GM18526 (cell line): ENCODE results near the gene LRRC10B.

Source experiments
- POLR2A ChIP-seq: IDR thresholded peaks from 3 replicates; pipeline ENCODE4 v1.6.1; 2011; ENCODE audit not compliant: insufficient read length; ENCODE audit errors: extremely low read depth

LRRC10B gene

DNA sequence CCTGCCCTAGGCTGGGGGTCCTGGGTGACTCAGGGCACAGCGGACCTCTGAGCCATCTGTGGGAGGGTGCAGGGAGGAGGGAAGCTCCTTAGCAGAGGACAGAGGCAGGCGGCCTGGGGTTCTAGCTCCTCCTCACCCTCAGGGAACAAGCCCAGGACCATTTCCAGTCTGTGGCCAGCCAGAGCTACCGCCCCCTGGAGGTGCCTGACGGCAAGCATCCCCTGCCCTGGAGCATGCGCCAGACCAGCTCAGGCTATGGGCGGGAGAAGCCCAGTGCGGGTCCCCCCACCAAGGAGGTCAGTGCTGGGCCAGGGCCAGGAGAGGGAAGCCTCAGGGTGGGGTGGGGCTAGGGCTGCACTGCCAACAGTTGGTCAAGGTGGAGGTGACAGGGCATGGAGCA is 26.0 kb upstream of the LRRC10B start:
- no peak for TF ChIP-seq POLR2A

DNA sequence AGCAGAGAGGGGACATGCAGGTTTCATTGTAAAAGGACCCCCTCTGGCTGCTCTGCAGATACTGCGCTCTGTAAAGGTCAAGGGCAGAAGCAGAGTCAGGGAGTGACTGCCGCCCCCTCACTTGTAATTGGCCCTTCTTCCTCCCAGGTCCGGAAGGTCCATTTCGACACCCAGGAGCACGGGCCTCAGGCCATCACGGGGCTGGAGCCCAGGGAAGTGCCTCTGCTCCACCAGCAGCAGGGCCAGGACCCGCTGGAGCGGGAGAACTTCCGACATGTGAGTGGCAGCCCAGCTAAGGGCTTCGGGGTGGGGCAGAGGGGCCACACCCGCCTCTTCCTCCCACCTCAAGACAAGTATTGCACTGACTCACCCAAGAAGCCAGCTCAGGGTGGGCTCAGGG is 24.0 kb upstream of the LRRC10B start:
- no peak for TF ChIP-seq POLR2A

DNA sequence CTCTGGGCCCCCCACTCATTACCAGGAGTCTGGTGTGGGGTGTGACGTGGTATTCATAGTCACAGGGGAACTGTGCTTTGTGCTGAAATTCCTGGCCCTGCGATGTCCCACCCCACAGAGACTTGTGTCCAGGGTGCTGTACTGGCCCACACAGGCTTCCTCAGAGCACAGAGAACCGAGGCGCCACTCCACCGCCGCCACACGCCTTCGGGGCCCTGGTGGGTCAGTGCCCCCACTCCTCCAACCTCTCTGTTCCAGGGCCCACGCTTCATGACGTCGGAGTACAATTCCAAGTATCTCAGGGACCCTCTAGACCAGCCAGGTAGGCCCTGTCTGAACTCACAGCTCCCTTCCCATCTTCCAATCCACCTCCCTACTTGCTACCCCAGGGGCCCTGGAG is 23.5 kb upstream of the LRRC10B start:
- TF ChIP-seq POLR2A: no peak

DNA sequence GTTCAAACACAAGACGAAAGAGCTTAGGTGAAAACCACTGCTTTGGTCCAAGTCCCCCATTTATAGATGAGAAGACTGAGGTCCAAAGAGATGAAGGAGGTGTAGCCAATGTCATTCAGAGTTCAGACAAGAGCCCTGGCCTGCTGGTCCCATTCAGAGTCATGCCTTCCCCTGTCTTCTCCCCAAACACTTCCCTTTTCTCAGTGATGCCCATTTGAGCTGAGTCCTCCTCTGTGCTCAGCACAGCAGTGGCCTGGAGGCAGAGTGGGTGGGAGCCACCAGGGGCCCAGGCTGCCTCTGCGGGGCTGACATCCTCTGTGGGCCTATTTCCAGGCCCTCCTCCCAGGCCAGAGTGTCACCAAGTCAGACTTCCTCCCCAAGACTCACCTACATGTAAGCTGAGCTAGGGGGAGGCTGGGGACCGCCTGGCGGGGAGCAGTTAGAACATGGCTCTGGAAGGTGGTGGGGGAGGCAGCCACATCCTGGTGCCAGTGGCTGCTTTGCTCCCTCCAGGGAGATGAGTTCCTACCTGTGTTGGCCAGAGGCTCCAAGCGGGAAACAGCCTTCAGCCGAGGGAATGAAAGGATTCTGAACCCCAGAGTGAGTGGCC is 22.4 kb upstream of the LRRC10B start:
- no peak for TF ChIP-seq POLR2A

DNA sequence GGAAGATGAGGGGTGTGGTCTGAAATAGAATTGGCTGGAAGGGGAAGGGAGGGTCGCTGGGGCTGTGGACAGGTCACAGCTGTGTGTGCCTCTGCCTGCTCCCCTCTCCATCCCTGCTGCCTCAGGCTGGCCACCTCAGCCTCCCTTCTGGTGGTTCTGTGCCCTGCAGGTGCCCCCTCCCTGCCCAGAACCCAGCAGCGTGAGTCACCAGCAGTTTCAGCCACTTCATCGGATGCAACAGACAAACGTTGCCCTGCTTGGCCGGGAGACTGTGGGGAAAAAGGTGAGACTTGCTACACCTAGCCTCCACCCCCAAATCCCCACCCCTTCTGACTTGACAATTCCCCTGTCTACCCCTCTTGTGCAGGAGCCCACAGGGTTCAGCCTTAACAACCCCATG is 21.8 kb upstream of the LRRC10B start:
- no peak for TF ChIP-seq POLR2A

DNA sequence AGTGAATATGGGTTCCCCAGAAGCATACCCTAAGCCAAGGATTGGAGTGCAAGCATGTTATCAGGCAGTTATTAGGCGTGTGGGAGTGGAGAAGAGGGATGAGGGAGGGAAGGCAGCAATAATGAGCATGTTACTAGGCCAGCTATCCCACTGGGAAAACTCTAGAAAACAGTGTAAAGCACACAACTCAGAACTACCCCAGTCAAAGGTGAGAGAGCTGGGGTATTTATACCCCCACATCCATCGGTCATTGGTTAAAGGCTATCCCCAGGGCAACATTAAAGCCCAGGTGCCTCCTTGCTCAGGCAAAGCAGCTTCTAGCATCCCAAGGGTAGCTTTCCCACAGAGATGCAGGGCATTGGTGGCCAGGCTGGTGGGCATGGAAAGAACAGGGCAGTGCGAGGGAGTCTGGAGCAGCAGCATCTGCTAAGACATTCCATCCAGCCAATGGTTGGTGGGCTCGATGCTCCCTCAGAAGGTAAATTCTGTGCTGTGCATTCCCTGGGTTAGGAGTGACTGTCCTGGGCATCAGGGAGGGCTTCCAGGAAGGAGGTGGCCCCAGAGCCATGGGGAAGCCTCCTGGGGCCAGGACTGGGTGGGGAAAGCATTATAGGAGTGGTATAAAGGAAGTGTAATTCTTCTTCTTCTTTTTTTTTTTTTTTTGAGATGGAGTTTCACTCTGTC is 21.1 kb upstream of the LRRC10B start:
- no peak for TF ChIP-seq POLR2A

DNA sequence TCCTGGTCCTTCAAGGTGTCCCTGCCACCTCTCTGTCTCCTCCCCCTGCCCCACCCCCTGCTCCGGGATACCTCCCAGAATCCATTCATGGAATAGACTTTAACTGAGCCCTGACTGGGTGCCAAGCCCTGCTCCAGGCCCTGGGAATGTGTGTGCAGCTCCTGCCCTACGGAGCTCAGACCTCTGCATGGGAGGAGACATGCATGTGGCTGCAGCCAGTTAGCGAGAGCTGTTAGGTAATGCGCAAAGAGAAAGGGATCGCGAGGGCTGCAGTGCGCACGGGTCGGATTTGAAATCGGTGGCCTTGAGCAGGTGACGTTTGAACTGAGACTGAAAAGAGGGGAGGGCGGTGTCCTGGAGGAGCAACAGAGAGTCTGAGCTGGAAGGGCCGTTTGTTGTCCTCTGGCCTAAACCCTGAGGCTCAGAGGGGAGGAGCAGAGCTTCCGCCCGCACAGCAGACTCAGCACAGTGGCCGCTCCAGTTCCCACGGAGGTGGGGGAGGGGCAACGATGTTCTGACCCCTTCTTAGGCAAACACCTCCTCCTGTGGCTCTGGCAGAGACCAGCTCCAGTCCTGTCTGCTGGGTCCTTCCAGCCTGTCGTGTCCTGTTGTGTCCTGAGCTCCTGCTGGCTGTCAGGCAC is 19.8 kb upstream of the LRRC10B start:
- TF ChIP-seq POLR2A: no peak

DNA sequence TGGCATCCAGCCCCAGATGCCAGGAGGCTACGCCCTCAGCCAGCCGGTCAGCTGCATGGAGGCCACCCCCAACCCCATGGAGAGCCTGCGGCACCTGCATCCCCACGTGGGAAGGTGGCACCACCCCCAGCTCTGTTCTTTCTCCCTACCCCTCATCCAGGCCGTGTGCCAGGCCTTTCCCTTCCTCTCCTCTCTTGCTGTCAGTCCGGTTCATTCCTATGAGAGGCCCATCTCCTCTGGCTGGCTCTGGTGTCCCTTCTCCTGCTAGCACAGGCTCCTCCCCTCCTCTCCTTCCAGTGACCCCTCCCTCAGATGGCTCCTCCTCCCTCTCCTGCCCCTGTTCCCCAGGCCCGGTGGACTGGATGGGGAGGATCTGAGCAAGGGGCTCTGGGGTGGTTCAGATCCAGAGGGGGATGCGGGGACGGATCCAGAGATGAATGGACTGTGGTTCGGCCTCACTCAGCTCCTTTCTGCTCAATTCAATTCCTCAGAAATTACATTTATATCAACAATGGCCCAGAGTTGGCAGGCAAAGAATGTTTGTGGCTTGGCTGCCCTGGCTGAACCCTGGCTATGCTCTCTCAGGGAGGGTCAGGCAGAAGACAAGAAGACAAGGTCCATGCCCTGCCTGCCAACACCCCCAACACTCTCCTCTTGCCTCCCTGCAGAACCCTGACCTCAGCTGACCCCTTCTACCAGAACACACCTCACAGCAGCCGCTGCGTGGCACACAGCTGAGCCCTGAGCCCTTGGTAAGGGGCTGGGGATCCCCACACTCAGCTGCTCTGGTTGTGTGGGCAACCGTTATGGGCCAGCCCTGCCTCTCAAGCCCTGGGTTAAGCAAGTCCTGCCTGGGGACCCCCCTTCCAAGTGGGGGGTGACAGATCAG is 18.5 kb upstream of the LRRC10B start:
- no peak for TF ChIP-seq POLR2A

DNA sequence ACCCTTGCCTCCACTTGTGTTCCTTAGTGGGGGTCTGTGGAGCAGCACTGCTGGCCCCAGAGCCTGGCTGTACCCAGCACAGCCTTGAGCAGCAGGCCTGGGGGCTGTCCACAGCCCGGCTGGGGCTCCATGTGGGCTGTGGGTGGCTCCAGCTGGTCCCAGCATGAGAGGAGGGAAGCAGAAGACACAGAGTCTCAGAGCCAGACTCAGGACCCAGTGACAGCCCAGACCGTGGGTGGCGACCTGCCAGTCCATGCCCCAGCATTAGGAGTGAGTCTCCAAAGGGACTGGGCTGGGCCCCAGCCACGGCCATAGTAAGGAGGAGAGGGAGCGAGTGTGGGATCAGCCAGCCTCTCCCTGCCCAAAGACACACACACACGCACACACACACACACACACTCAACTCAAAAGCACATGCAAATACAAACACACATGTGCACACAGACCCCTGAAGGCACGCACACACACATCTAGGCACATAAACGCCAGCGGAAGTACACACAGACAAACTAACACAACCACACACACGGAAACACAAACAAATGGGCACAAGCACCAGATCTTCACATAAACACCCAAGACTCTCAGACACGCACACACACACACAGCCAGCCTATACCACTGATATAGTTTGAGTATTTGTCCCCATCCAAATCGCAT is 16.7 kb upstream of the LRRC10B start:
- no peak for TF ChIP-seq POLR2A

DNA sequence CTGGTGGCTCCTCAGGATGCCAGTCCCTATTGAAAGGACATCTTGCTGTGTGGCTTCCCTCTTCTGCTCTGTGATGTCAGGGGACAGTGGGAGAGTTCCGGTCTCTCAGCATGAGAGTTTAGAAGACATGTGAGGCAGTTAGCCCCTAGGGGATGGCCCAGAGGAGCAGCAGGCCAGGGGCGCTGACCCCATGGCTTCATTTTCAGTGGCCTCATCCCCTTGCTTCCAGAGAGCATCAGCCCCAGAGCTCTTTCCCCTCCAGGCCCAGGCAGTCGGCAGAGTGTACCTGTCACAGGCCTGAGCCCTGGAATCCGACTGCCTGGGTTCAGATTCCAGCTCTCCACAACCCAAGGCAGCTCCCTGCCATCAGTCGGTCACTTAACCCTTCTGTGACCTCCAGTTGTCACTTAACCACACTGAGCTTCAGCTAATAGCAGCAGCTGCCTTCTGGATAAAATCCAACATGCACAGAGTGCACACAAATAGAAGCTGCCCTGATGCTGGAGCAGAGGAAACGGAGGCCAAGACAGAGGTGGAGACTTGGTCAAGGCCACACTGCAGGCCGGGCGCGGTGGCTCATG is 14.1 kb upstream of the LRRC10B start:
- no peak for TF ChIP-seq POLR2A

DNA sequence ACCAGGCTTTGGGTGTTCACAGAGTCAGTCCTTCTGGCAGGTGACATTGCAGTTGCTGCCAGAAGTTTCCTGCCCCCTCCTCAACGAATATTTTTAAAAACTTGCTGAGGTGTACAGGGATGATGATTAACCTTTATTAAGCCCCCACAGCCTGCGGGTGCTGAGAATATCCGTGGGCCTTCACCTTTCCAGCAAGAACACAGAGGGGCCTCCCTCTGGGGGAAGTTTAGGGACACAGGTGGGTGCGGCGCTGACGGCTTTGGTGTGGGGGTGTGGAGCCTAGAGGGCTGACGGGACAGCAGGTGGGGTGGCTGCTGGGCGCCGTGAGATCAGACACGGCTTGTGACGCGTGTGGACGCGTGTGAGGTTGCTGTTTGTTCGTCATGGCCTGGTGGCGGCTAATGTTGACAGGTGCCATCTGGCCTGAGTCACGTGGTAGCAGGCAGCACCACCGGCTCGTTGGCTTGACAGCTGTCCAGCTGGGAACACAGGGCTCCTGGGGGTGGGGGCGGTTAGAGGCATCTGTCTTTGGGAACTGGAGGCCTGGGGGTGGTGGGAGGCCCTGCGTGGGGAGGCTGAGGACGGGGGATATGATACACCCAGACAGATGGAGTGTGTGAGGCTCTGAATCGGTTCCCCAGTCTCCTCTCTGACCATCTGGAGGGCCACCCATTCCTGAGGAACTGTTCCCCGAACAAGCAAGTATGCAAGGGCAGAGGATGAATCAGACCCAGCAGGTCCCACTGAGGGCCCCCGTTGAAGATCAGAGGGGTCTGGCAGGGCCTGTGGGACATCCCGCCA is 12.5 kb upstream of the LRRC10B start:
- no peak for TF ChIP-seq POLR2A

DNA sequence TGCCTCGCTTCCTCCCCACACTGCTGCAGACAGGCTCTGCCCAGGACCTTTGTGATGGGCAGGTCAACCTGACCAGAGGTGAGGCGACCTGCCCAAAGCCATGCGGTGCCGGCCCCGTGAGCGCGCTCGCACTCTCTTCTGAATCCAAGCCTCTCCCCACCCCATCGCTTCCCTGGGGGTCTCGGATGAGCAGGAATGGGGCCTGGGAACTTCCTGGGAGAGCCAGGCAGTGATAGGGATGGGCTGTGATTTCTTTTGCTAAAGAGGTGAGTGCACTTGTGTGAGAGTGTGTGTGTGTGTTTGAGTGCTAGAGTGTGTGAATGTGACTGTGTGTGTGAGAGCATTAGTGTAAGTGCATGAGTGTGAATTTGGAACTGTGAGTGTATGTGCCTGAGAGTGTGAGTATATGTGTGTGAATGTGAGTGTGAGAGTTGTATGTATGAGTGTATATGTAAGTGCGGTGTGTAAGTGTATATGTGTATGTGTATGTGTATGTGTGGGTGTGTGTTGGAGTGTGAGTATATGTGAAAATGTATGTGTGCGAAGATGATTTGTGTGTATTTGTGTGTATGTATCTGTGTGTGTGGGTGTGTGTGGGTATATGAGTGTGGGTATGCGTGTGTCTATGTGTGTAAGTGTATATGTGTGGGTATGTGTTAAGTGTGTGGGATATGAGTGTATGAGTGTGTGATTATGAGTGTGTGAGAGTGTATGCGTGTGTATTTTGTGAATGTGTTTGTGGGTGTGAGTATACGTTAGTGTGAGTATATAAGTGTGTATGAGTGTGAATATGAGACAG is 11.7 kb upstream of the LRRC10B start:
- no peak for TF ChIP-seq POLR2A

DNA sequence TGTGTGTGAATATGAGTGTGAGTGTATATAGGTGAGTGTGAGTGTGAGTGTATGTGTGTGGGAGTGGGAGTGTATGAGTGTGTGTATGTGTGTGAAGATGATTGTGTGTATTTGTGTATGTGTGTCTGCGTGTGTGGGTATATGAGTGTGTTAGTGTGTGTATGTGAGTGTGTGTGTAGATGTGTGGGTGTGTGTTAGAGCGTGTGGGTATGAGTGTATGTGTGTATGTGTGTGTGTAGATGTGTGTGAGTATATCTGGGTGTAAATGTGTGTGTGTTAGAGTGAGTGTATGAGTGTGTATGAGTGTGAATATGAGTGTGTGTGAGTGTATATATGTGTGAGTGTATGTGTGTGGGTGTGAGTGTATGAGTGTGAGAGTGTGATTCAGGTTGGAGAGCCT is 11.1 kb upstream of the LRRC10B start:
- no peak for TF ChIP-seq POLR2A

DNA sequence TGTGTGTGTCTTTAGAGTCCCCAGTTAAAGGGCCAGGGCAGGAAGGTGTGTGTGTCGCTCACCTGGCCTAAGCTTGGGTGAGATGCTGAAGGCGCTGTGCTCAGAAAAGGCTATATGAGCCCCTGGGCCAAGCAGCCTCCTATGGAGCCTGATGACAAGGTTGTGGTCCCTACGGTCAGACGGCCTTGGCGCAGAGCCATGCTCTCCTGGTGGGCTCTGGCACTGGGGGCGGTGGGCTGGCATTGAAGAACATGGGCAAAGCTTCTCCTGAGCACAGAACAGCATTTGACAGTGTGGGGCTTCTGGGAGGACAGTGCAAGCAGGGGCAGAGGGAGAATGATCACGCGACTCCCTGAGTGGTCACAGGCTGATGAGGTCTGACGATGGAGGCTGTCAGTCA is 10.7 kb upstream of the LRRC10B start:
- TF ChIP-seq POLR2A: no peak
